Ascending aorta (tissue), 2 donors: ENCODE measurements around the gene PRELP. TPM values are rescaled to one million over a fixed set of nuclear protein-coding genes. Genes with fewer than 3 reads are reported as not detected.
"Not testable (repeated sequence)": the region's sequence is repeated elsewhere in the genome, so short reads cannot be mapped to it uniquely, and the experiment has no call there.

Source experiments
- DNase-seq, 2 donors: peaks; one replicate each; pipeline ENCODE4 v3.0.0-alpha.2; 2019; ENCODE audit warnings: low spot score in 2 of 2
- H3K27ac ChIP-seq, 2 donors: fragments of 200-600 bp; sonication (generic); one replicate each; pipeline ENCODE4 v1.5.1; 2016 to 2017; ENCODE audit warnings: mild to moderate bottlenecking in 1 of 2
- H3K27me3 ChIP-seq: fragments of 200-600 bp; sonication (generic); one replicate; pipeline ENCODE4 v1.5.1; 2017
- H3K36me3 ChIP-seq, 2 donors: fragments of 200-600 bp; sonication (generic); one replicate each; pipeline ENCODE4 v1.5.1; 2016
- H3K4me1 ChIP-seq, 2 donors: fragments of 200-600 bp; sonication (generic); one replicate each; pipeline ENCODE4 v1.5.1; 2016 to 2017; ENCODE audit warnings: mild to moderate bottlenecking in 1 of 2
- H3K4me3 ChIP-seq, 2 donors: fragments of 200-600 bp; sonication (generic); one replicate each; pipeline ENCODE4 v1.5.1; 2016 to 2017; ENCODE audit warnings: mild to moderate bottlenecking in 1 of 2
- H3K9me3 ChIP-seq, 2 donors: fragments of 200-600 bp; sonication (generic); one replicate each; pipeline ENCODE4 v1.5.1; 2016
- intact Hi-C: fragments of 100-400 bp; cut with DNase I; formaldehyde crosslinking; loops from one replicate; pipeline ENCODE4 v1.15.1; 2023
- total RNA-seq: library from RNA; depleted of rRNA; stranded (reverse); fragments of >200 nt; gene quantifications from one replicate; pipeline ENCODE4 v1.1.0, GENCODE V29; 2016
- TF ChIP-seq, protein P1 (sequence below), 3 experiments: fragments of 200-600 bp in 2 of 3; fragments of 450-650 bp in 1 of 3; sonication (generic) in 2 of 3; IDR thresholded peaks; one replicate each; pipeline ENCODE4 v1.5.1; 2016 to 2019; ENCODE audit warnings: antibody characterized with exemption in 3 of 3, mild to moderate bottlenecking in 1 of 3, moderate library complexity in 1 of 3

The PRELP gene
- total RNA-seq, 1 donor from 2014 or later, result 142 TPM

DNA sequence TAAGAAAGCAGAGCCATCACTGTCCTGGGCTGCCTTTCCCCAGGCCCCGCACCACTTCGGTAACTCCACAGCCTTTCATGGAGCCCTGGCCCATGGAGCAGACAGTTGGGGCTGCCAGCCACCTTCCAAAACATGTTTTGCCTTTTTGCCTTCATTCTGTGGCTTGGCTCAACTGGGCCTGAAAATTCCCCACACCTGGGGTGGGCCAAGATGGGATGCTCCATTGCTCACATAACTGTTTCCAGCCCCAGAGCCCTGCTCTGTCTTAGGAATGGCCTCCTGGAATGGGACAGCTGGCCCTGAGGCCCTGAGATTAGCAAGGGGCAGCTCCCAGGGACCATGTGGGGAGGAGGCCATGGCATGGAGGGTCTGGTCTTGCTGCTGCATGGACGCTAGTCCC is 10.9 kb upstream of the PRELP start:
- intact Hi-C loops, result loop anchor here (5.0 kb wide), 3 partner anchors 93 to 192 kb away; no protein-coding TSS in a partner anchor
- no peak for DNase-seq
- no peak overlapping the region for H3K4me3 ChIP-seq
- no peaks in the 10 kb centered on the region for H3K27me3 ChIP-seq
- H3K27ac ChIP-seq, result peak overlapping the region; percentile 90 to 91
- H3K4me1 ChIP-seq, result peaks cover 43 to 69% of the 10 kb centered on the region in 2 donors
- TF ChIP-seq, protein P1, sequence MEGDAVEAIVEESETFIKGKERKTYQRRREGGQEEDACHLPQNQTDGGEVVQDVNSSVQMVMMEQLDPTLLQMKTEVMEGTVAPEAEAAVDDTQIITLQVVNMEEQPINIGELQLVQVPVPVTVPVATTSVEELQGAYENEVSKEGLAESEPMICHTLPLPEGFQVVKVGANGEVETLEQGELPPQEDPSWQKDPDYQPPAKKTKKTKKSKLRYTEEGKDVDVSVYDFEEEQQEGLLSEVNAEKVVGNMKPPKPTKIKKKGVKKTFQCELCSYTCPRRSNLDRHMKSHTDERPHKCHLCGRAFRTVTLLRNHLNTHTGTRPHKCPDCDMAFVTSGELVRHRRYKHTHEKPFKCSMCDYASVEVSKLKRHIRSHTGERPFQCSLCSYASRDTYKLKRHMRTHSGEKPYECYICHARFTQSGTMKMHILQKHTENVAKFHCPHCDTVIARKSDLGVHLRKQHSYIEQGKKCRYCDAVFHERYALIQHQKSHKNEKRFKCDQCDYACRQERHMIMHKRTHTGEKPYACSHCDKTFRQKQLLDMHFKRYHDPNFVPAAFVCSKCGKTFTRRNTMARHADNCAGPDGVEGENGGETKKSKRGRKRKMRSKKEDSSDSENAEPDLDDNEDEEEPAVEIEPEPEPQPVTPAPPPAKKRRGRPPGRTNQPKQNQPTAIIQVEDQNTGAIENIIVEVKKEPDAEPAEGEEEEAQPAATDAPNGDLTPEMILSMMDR (IDR thresholded peaks at IDR 0.05), result no peak
- no peaks in the 10 kb centered on the region for H3K36me3 ChIP-seq
- no peaks in the 10 kb centered on the region for H3K9me3 ChIP-seq

DNA sequence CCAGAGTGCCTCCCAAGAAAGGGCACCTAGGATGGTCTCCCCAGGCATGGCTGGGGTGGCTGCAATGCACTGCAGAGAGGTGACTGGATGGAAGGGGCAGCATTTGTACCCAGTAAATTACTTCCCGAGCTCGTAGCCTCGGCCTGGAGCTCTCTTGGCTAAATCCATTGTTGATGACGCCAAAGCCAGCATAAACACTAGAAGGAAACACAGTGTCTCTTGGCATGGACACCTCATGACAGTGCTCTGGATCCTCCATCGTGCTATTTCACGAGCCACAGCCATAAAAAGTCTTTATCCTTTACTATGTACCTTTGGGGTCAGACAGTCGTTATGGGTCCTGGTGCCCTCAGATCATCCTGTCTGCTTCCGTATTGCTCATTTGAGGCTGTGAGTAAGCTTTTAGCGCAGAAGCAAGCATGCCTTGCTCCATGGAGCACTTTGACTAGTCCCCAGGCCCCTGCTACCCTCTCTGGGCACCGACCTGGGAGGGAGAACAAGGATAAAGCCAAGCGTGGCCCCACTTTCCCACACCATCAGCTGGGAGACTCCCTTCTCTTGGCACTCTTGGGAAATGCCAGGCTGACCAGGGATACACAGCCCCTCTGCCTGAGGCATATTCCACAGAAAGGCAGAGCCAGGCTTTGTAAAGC is 10.3 kb upstream of the PRELP start:
- TF ChIP-seq, protein P1 (IDR thresholded peaks at IDR 0.05), result no peak
- peak in 1 of 2 donors; percentile 70 for DNase-seq
- Histone ChIP-seq H3K27me3 (no peaks in the 10 kb centered on the region), H3K36me3 (no peaks in the 10 kb centered on the region), H3K9me3 (no peaks in the 10 kb centered on the region), H3K4me1 (peaks cover 43 to 69% of the 10 kb centered on the region in 2 donors), H3K4me3 (no peak overlapping the region), H3K27ac (peak overlapping the region; percentile 90 to 91)
- intact Hi-C loops, result loop anchor here (5.0 kb wide), 2 partner anchors 92 to 173 kb away; no protein-coding TSS in a partner anchor

DNA sequence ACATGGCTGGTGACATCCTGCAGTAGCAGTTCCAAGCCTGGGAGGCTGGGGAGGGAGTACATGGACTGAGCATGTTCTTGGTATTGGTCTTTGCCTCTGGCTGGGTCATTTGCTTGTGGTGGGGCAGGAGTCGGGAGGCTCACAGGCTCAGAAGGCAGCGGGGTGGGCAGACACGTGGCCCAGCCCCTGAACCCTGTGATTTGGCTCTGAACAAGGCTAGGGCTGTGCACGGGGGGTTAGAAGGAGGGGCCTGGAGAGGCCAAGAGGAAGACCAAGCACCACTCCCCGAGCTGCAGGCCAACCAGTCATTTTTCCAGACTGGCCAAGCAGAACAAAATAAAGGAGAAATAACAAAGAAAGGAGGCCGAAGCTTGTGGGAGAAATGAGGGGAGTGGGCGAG is 9.7 kb upstream of the PRELP start:
- H3K9me3 ChIP-seq, result no peaks in the 10 kb centered on the region
- H3K27me3 ChIP-seq, result no peaks in the 10 kb centered on the region
- intact Hi-C loops, result loop anchor here (5.0 kb wide), 2 partner anchors 91 to 174 kb away; no protein-coding TSS in a partner anchor
- H3K4me3 ChIP-seq, result no peak overlapping the region
- H3K27ac ChIP-seq, result peak overlapping the region; percentile 90 to 91
- no peaks in the 10 kb centered on the region for H3K36me3 ChIP-seq
- H3K4me1 ChIP-seq, result peaks cover 43 to 69% of the 10 kb centered on the region in 2 donors
- TF ChIP-seq, protein P1 (IDR thresholded peaks at IDR 0.05), result no peak
- peak; percentile 42 to 86 for DNase-seq

DNA sequence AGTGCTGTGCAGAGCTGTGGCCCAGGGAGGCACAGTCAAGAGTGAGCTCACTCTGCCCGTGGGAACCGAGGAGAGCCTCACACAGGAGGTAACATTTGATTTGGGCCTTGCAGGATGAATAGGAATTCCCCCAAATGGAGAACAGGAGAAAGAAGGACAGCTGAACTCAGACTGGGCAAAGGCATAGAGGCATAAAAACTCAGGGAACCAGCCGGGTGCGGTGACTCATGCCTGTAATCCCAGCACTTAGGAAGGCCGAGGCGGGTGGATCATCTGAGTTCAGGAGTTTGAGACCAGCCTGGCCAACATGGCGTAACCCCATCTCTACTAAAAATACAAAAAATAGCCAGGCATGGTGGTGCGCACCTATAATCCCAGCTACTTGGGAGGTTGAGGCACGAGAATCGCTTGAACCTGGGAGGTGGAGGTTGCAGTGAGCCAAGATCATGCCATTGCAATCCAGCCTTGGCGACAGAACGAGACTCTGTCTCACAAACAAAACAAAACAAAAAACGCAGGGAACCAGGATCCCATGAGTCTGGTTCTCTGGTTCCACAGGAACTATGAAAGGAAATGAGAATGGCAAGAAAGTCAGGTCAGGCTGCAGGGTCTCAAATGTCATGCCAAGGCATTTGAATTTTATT is 8.6 kb upstream of the PRELP start:
- DNase-seq, result peak in 1 of 2 donors; percentile 87
- H3K4me3 ChIP-seq, H3K27me3 ChIP-seq, H3K9me3 ChIP-seq, H3K36me3 ChIP-seq: not testable (repeated sequence)
- intact Hi-C loops, result loop anchor here (1.0 to 5.0 kb wide), 5 partner anchors 8 to 175 kb away; partner anchors contain the start of gene PRELP
- peak overlapping the region; percentile 90 to 91 for H3K27ac ChIP-seq
- H3K4me1 ChIP-seq, result peaks cover 43 to 68% of the 10 kb centered on the region in 2 donors

DNA sequence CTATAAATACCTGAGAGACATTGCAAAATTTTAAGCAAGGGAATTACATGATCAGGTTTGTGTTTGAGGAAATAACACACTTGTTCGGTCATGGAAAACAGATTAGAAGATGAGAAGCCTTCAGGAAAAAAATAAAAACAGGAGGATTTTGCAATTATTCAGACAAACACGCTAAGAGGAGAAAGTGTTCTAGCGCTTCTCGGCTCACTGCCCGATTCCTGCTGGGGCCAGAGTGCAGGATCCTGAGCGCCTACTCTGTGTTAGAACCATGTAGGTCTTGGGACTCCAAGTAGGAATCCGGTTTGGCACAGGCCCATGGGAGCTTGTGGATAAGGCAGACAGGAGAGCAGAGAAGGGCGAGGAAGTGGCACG is 8.1 kb upstream of the PRELP start:
- Histone ChIP-seq H3K27ac (peak overlapping the region; percentile 90 to 91), H3K4me3 (no peak overlapping the region), H3K27me3 (no peaks in the 10 kb centered on the region), H3K36me3 (no peaks in the 10 kb centered on the region), H3K9me3 (no peaks in the 10 kb centered on the region), H3K4me1 (peaks cover 40 to 62% of the 10 kb centered on the region in 2 donors)
- intact Hi-C loops, result loop anchor here (1.0 to 5.0 kb wide), 5 partner anchors 8 to 175 kb away; partner anchors contain the start of gene PRELP
- TF ChIP-seq, protein P1 (IDR thresholded peaks at IDR 0.05), result no peak
- peak; percentile 52 to 96 for DNase-seq

DNA sequence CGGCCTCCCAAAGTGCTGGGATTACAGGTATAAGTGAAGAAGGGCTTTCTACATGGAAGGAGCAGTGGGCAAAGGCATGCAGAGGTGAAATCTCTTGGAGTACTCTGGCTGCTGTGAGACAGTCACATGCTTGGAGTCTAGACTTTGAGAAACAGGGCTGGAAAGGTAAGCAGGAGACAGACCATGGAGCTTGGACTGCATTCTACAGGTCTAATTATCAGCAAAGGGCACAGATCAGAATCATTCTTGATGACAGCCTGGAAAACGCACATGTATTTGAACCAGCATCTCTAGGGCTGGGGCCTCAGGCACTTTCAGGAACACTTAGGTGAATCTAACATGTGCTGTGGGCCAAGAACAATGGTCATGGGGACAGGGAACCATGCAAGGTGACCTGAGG is 7.3 kb upstream of the PRELP start:
- Histone ChIP-seq H3K9me3 (no peaks in the 10 kb centered on the region), H3K27ac (peak overlapping the region; percentile 90 to 91), H3K4me1 (peaks cover 35 to 56% of the 10 kb centered on the region in 2 donors), H3K4me3 (no peak overlapping the region), H3K36me3 (no peaks in the 10 kb centered on the region), H3K27me3 (no peaks in the 10 kb centered on the region)
- intact Hi-C loops, result loop anchor here (5.0 kb wide), 2 partner anchors 89 to 176 kb away; no protein-coding TSS in a partner anchor
- TF ChIP-seq, protein P1 (IDR thresholded peaks at IDR 0.05), result no peak
- no peak for DNase-seq
